ENCODE measurements around the gene MYLK4.
A peak's percentile ranks its signal among the peaks of the same experiment; 100 is the strongest.

MYLK4 gene

DNA sequence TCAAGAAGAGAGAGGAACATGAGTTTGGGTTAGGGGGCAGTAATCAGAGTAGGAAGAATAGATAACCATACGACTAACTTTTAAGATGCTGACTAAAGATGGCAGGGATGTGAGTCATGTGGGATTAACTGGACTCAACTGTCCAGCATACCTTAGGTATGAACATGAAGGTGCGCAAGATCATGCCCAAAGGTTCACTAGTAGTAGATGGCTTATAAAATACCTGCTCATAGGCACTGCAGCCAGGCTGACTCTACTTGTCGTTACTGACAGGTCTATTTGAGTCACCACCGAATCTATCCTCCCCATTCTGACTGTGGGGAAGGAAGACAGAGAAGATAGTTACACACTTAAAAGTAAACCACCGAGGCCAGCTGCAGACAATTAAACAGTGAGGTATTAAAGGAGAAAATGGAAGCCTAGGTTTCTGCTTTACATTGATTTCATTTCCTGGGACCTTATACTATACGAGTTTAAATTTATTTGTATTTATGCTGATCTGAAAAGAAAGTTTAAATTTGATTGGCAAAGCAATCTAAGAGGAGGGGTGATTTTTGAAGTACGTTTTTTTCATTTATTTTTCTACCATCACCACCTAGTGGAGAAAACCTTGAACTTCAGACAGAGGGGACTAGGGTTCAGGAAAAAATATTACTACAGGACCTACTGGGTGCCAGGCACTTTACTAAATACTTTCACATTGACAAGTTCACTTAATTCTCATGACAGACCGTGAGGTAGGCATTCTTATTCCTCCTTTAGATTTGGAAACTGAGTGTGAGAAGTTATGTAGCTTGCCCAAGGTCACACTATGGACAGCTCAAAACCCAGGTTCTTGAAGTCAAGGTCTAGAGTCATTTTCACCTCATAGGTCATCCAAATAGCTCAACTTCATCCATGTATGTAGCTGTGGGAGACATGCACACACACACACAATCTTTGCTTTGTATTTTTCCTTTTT is 10.4 kb upstream of the MYLK4 start:
- ATAC-seq (replicated peaks) (no peak), DNase-seq (no peak)
- peak overlapping the region; percentile 59 to 61 for H3K4me3 Mint-ChIP-seq
- peak overlapping the region in 1 of 2 donors; percentile 49 for H3K27ac Mint-ChIP-seq
- H3K27me3 Mint-ChIP-seq, result peaks cover 7% of the 10 kb centered on the region in 2 donors
- no peaks in the 10 kb centered on the region for H3K9me3 Mint-ChIP-seq
- H3K36me3 Mint-ChIP-seq (ENCODE audit: insufficient read depth), result peaks cover 16% of the 10 kb centered on the region
- H3K4me1 Mint-ChIP-seq (ENCODE audit: low read depth in 2 of 2), result peaks cover 3 to 9% of the 10 kb centered on the region in 2 donors

DNA sequence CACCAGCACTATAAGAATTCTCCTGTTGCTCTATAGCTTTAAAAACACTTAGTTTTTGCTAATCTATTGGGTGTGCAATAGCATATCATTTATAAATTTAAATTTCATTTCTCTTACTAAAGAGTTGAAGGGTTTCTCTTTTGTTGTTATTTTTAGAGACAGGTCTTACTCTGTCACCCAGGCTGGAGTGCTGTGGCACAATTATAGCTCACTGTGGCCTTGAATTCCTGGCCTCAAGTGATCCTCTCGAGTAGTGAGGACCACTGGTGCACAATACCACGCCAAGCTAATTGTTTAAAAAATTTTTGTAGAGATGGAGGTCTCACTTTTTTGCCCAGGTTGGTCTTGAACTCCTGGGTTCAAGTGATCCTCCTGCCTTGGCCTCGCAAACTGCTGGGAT is 8.3 kb upstream of the MYLK4 start:
- no peaks in the 10 kb centered on the region for H3K9me3 Mint-ChIP-seq
- no peak for DNase-seq
- H3K4me3 Mint-ChIP-seq, result no peak overlapping the region
- ATAC-seq (replicated peaks), result no peak
- H3K27me3 Mint-ChIP-seq, result peaks cover 15 to 16% of the 10 kb centered on the region in 2 donors
- no peak overlapping the region for H3K27ac Mint-ChIP-seq
- H3K4me1 Mint-ChIP-seq (ENCODE audit: low read depth in 2 of 2), result peaks cover 0 to 3% of the 10 kb centered on the region in 2 donors
- peaks cover under 1% of the 10 kb centered on the region for H3K36me3 Mint-ChIP-seq (ENCODE audit: insufficient read depth)

DNA sequence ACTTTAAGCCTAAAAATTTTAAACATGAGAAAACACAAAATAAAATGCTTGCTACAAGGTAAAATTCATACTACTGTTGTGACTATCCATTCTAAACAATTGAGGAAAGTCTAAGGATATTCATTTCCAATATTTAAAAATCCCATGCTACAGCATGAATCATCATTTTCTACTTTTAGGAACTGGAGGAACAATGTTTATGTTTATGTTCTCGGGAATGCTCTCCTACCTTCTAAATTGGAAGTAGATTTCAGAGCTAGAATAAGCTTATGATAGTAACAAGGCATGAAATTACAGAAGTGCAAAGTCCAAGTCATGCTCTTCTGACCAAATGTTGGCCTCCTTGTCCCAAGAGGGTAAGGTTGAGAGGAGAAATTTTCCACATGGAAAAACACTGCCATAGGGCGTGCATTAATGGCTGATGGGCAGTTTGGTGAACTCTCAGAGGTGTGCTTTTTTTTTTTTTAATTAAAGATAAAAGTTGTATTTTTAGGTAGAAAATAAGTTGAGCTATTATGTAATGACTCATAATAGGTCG is 6.0 kb upstream of the MYLK4 start:
- H3K27ac Mint-ChIP-seq, result no peak overlapping the region
- peaks cover 15 to 16% of the 10 kb centered on the region in 2 donors for H3K27me3 Mint-ChIP-seq
- no peaks in the 10 kb centered on the region for H3K36me3 Mint-ChIP-seq (ENCODE audit: insufficient read depth)
- no peaks in the 10 kb centered on the region for H3K9me3 Mint-ChIP-seq
- H3K4me1 Mint-ChIP-seq (ENCODE audit: low read depth in 2 of 2), result peaks cover 3 to 7% of the 10 kb centered on the region in 2 donors
- ATAC-seq (replicated peaks) (no peak), DNase-seq (no peak)
- H3K4me3 Mint-ChIP-seq, result no peak overlapping the region

DNA sequence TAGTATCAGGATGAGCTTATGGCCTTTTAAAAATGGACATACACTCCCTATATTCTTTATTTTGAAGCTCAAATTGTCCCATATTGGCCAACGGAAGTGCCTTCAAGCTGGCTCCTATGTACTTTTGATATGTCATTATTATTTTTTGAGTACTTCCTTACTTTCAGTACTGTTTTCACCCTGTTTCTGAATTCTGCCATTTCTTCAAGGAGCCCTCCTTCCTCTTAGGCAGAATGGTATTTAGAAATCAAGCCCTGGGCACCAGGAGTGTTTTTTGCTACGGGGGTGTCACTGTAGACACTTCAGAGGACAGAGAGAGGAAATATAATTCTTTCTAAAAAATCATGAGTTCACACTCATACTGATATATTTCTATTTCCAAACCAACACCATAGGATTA is 5.5 kb upstream of the MYLK4 start:
- DNase-seq (no peak), ATAC-seq (replicated peaks) (no peak)
- Mint-ChIP-seq H3K4me3 (no peak overlapping the region), H3K4me1 (ENCODE audit: low read depth in 2 of 2) (peaks cover 3 to 7% of the 10 kb centered on the region in 2 donors), H3K36me3 (ENCODE audit: insufficient read depth) (no peaks in the 10 kb centered on the region), H3K9me3 (no peaks in the 10 kb centered on the region), H3K27ac (no peak overlapping the region), H3K27me3 (peaks cover 15 to 16% of the 10 kb centered on the region in 2 donors)

DNA sequence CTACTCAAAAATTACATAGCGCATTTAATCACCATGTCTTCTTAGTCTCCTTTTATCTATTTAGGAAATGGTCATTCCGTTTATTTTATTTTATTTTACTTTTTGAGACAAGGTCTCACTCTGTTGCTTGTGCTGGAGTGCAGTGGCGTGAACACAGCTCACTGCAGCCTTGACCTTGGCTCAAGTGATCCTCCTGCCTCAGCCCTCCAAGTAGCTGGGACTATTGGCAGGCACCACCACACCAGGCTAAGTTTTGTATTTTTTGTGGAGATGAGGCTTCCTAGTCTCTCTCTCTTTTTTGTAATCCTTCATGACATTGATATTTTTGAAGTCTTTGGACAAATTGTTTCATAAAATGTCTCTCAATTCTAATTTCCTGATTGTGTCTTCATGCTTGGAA is 4.7 kb upstream of the MYLK4 start:
- ATAC-seq (replicated peaks) (no peak), DNase-seq (no peak)
- H3K4me3 Mint-ChIP-seq, result no peak overlapping the region
- no peaks in the 10 kb centered on the region for H3K36me3 Mint-ChIP-seq (ENCODE audit: insufficient read depth)
- no peak overlapping the region for H3K27ac Mint-ChIP-seq
- peaks cover 15 to 16% of the 10 kb centered on the region in 2 donors for H3K27me3 Mint-ChIP-seq
- no peaks in the 10 kb centered on the region for H3K9me3 Mint-ChIP-seq
- peaks cover 0 to 7% of the 10 kb centered on the region in 2 donors for H3K4me1 Mint-ChIP-seq (ENCODE audit: low read depth in 2 of 2)

DNA sequence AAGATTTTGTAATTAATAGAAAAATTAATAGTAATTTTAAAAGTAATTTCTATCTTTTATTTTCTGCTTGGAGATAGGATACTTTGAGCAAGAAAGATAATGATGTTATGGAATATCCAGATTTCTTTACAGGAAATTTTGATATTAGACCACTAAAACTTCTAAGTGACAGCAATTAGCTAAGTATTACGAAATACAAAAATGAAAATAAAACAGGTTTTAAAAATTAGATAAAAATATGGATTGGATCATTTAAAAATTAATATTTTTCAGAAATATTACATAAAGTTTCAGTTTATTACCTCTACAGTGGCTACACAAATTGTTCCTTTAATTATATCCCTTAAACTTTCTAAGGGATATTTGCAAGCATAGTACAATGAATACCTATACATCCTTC is 4.2 kb upstream of the MYLK4 start:
- Mint-ChIP-seq H3K36me3 (ENCODE audit: insufficient read depth) (no peaks in the 10 kb centered on the region), H3K9me3 (no peaks in the 10 kb centered on the region), H3K4me3 (no peak overlapping the region), H3K27ac (no peak overlapping the region), H3K27me3 (peaks cover 15 to 16% of the 10 kb centered on the region in 2 donors), H3K4me1 (ENCODE audit: low read depth in 2 of 2) (peaks cover under 1 to 8% of the 10 kb centered on the region in 2 donors)
- DNase-seq (no peak), ATAC-seq (replicated peaks) (no peak)

DNA sequence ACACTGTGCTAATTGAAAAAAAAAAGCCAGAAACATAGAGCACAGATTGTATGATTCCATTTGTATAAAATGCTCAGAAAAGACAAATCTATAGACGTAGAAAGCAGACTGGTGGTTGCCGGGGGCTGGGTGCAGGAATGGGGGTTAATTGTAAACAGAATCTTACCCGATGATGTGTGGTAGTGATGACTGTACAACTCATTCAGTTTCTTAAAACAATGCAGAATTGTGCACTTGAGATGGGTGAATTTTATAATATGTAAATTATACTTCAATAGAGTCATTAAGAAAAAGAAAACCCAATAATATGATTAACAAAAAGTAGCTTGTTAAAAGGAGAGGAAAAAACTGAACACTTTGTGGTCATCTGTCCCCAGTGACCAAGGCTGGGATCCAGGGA is 3.7 kb upstream of the MYLK4 start:
- Mint-ChIP-seq H3K9me3 (no peaks in the 10 kb centered on the region), H3K27ac (no peak overlapping the region), H3K36me3 (ENCODE audit: insufficient read depth) (no peaks in the 10 kb centered on the region), H3K4me1 (ENCODE audit: low read depth in 2 of 2) (peaks cover 3 to 11% of the 10 kb centered on the region in 2 donors), H3K4me3 (no peak overlapping the region), H3K27me3 (peaks cover 15 to 16% of the 10 kb centered on the region in 2 donors)
- DNase-seq (no peak), ATAC-seq (replicated peaks) (no peak)

DNA sequence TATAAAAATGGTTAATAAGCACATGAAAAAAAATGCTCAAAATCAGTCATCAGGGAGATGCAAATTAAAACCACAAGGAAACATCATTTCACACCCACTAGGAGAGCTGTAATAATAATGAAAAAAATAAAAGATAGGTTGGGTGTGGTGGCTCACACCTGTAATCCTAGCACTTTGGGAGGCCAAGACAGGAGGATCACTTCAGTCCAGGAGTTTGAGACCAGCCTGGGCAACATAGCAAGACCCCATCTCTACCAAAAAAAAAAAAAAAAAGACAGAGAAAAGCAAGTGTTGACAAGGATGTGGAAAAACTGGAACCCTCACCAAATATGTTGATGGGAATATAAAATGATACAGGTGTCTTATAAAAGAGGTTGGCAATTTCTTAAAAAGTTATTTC is 3.0 kb upstream of the MYLK4 start:
- H3K4me3 Mint-ChIP-seq, result no peak overlapping the region
- H3K36me3 Mint-ChIP-seq (ENCODE audit: insufficient read depth), result no peaks in the 10 kb centered on the region
- DNase-seq (no peak), ATAC-seq (replicated peaks) (no peak)
- H3K9me3 Mint-ChIP-seq, result no peaks in the 10 kb centered on the region
- peaks cover 15 to 16% of the 10 kb centered on the region in 2 donors for H3K27me3 Mint-ChIP-seq
- peaks cover 3 to 11% of the 10 kb centered on the region in 2 donors for H3K4me1 Mint-ChIP-seq (ENCODE audit: low read depth in 2 of 2)
- no peak overlapping the region for H3K27ac Mint-ChIP-seq

DNA sequence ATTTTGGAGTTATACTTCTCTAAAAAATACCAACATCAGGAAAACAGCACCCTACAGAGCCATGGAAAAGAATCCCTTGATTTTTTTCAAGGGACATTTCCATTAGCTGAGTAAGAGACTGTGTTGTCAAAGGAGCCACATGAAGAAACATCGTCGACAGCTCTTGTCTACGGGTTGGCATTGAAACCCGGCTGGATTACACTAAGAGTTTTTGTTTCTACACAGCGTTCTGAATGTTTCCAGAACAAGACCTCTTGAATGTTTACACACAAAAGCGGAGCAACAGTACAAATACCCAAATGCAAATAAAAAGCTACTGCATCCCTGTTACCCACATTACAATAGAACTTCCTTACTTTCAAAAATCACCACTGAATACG is 2.4 kb upstream of the MYLK4 start:
- Mint-ChIP-seq H3K36me3 (ENCODE audit: insufficient read depth) (no peaks in the 10 kb centered on the region), H3K9me3 (no peaks in the 10 kb centered on the region), H3K4me1 (ENCODE audit: low read depth in 2 of 2) (peaks cover 3 to 11% of the 10 kb centered on the region in 2 donors), H3K27ac (no peak overlapping the region), H3K4me3 (no peak overlapping the region), H3K27me3 (peaks cover 15 to 16% of the 10 kb centered on the region in 2 donors)
- ATAC-seq (replicated peaks) (no peak), DNase-seq (no peak)

DNA sequence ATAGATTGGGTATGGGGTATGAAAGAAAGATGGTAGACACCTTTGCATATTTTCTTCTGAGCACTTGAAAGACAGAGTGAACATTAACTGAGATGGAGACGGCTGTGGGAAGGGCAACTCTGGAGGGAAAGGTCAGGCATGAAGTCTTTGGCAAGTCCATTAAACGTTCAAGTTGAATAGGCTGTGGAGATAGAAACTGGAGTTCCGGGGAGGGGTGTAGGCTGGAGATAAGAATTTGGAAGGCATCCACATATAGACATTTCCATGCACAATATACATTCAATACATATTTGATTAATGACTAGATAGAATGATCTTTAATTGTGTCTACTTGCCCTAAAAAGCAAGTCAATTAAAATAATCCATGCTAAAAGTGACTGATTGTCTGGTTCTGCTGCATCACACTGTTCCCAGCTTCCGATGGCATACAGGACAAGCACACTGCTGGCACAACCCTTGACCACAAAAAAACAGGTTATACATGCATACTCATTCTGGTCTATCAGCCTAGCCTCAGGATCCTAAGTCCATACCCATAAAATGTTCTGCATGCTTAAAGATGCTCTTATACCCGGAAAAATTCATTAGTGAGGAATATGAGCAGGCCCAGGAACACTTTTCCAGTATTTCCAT is 1.9 kb upstream of the MYLK4 start:
- no peak overlapping the region for H3K27ac Mint-ChIP-seq
- H3K27me3 Mint-ChIP-seq, result peaks cover 15 to 16% of the 10 kb centered on the region in 2 donors
- H3K9me3 Mint-ChIP-seq, result no peaks in the 10 kb centered on the region
- no peaks in the 10 kb centered on the region for H3K36me3 Mint-ChIP-seq (ENCODE audit: insufficient read depth)
- no peak for DNase-seq
- no peak overlapping the region for H3K4me3 Mint-ChIP-seq
- no peak for ATAC-seq (replicated peaks)
- peaks cover 3 to 11% of the 10 kb centered on the region in 2 donors for H3K4me1 Mint-ChIP-seq (ENCODE audit: low read depth in 2 of 2)

DNA sequence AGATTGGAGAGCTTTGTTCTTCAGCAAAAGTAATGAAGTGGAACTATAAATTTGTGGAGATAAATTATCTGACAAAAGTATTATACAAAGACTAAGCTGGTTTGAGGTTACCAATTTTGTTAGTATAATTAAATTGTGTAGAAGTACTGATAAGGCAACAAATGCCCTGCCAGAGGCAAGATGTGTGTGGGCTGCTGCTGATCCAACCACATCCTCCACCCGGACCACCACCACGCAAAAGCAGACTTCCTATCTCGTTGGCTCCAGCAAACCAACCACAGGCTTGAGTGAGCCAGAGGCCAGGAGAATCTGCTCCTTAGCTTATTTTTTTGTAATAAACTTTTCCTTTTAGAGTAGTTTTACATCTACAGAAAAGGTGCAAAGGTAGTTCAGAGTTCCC is 1.1 kb upstream of the MYLK4 start:
- Mint-ChIP-seq H3K4me1 (ENCODE audit: low read depth in 2 of 2) (peaks cover 3 to 11% of the 10 kb centered on the region in 2 donors), H3K4me3 (no peak overlapping the region), H3K27ac (no peak overlapping the region), H3K36me3 (ENCODE audit: insufficient read depth) (no peaks in the 10 kb centered on the region), H3K27me3 (peaks cover 15 to 16% of the 10 kb centered on the region in 2 donors), H3K9me3 (no peaks in the 10 kb centered on the region)
- ATAC-seq (replicated peaks) (no peak), DNase-seq (no peak)

DNA sequence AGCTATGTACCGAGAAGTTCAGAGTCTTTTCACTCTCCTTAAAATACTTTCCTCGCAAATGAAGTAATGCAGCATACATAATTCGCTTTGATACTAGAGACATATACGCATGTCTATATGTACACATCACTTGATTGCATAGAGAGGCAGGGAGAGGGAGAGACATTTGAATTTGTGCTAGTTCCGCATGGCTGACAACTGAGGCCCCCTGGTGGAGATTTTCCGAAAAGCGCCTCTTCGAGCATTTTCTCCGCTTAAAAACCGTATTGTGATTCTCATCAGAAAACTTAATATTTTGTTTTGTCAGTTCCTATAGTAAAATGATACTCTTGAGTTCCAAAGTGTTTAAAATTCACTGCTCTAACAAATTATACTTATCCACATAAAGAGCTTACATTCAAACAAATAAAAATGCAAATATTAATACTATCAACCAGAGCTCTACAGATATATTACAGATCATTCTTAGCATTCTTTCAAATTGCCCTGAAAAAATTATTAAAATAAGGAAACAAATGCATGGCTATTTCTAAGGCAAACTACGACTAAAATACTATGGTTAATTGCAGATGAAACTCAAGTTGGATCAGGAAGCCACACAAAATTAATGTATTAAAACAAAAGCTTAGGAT is 637 bp downstream of the MYLK4 start:
- no peaks in the 10 kb centered on the region for H3K36me3 Mint-ChIP-seq (ENCODE audit: insufficient read depth)
- peak; percentile 72 for ATAC-seq (replicated peaks)
- no peaks in the 10 kb centered on the region for H3K27me3 Mint-ChIP-seq

DNA sequence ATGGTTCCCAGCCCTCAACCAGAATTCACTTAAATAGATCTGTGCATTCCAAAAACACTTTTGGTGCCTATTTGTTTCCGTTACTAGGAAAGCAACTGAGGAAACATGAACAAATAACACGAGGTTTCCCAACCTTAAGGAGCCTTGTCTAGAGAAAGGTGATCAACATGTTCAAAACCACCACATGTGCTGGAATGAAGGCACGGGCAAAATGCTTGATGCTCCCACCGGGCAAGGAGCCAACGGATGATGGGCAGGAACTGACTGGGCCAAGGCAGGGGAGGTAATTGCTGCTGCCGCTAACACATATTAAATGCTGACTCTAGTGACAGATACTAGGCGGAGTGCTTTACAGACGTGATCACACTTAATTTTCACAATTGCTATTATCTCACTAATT is 2.5 kb downstream of the MYLK4 start:
- Mint-ChIP-seq H3K27me3 (peaks cover 4 to 10% of the 10 kb centered on the region in 2 donors), H3K27ac (no peak overlapping the region), H3K4me1 (ENCODE audit: low read depth in 2 of 2) (peaks cover 3 to 5% of the 10 kb centered on the region in 2 donors), H3K36me3 (ENCODE audit: insufficient read depth) (no peaks in the 10 kb centered on the region), H3K9me3 (no peaks in the 10 kb centered on the region), H3K4me3 (no peak overlapping the region)
- ATAC-seq (replicated peaks), result no peak
- DNase-seq, result no peak

More for the DNA sequence above, 637 bp downstream of the MYLK4 start:
- H3K27ac Mint-ChIP-seq, result no peak overlapping the region
- H3K4me3 Mint-ChIP-seq, result no peak overlapping the region
- peak; percentile 58 to 76 (median 64) for DNase-seq
- peaks cover 3 to 11% of the 10 kb centered on the region in 2 donors for H3K4me1 Mint-ChIP-seq (ENCODE audit: low read depth in 2 of 2)
- no peaks in the 10 kb centered on the region for H3K9me3 Mint-ChIP-seq

Measured in effector memory CD8-positive, alpha-beta T cell (primary cell).